GM21529 (cell line): ENCODE results near the gene SCGN.

Experiments
- ATAC-seq: cut with Tn5 transposase; IDR thresholded peaks from one replicate; pipeline ENCODE4 v1.9.1; 2021; ENCODE audit not compliant: unreplicated experiment

The SCGN gene

GRCh38 chr6:25652007-25652515 is at the start of gene SCGN:
TSS of gene SCGN (plus strand) at chr6:25652215. CDS start at chr6:25652404, 189 bp downstream.
- ATAC-seq = no peak

DNA sequence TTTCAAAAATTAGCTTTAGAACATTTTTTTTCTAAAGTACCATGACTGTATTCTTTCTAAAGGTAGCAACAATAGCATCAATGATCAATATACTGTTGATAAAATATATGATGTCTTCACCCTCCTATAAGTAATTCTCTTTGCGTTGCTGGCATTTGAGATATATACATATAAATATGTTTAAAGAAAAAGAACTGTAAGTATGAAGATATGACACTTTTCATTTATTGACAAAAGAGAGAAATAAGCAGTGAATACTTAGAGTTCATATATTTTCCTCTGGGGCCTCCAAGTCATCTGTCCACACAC is 49.4 kb upstream of the SCGN start:
- no peak for ATAC-seq

DNA sequence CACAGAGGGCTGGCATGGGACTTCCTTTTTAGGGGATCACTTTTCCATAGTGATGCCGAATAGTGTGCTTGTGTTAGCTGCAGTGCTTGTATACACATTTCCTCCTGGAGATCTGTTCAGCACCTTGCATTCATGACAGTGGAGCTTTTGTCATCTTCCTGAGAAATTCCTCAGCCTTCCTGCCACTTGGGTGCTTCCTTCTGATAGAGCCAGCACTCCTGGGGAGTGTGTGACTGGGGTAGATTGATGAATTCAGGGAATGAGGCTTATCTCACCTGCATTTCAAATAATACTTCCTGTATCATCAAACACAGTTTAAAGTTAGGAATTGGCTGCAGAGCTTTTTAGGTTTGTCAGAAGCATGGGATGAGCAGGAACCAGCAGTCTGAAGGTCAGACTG is 48.8 kb upstream of the SCGN start:
- no peak for ATAC-seq

DNA sequence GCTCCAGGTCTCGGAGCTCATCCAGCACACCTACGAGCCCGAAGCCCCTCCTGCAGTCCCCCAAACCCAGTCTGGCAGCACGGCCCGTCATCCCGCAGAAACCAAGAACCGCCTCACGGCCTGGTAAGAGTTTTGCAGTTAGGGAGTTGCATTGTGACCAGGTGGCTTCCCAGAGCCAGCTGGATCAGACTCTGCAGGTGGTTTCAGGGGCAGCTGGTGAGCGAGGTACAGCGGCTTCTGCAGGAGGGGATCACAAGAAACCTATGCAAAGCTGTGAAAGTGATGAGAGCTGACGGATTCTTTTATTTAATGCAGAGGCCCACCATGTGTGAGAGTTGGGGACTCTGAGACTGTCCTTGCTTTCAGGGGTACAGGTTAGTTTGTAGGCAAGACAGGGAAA is 45.9 kb upstream of the SCGN start:
- no peak for ATAC-seq

DNA sequence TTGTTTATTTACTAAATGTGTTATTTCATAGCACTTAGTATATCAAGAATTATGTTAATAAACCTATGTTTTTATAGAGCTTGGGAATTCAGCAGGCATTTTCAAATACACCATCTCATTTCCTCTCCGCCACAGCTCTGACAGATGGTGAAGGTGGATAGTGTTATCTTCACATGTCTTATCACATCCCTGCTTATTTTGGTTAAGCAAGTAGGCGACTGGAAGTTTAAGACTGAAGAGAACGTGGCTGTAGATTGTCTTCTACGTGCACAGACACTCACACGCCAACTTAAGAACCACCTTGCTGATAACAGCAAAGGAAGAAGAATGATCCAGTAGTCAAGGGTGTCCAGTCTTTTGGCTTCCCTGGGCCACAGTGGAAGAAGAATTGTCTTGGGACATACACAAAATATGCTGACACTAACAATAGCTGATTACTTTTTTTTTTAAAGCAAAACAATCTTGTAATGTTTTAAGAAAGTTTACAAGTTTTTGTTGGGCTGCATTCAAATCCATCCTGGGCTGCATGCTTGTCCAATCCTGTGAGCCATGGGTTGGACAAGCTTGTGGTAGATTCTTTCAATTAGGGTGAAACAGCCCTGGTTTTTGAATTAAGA is 43.3 kb upstream of the SCGN start:
- no peak for ATAC-seq

GRCh38 chr6:25612666-25613065 is 39.3 kb upstream of the SCGN start:
- ATAC-seq = no peak

GRCh38 chr6:25613415-25613814 is 38.6 kb upstream of the SCGN start:
- ATAC-seq = no peak

DNA sequence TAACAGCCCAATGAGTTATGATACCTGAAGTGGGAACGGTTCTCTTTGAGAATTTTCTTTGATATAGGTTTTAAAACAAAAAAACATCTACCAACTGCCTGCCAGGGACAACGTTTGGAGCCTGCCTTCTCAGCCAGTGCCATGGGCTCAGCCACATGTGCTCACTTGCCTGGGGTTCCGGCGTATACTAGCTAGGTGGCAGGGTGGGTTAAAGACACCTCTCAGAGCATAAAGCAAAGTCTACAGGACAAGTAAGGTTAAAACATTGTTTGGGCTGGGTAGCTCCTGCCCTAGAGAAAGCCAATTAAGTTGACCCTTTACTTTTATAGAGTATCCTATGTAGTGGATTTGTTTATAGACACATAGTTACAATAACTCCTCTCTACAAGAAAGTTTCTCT is 38.0 kb upstream of the SCGN start:
- ATAC-seq = no peak

DNA sequence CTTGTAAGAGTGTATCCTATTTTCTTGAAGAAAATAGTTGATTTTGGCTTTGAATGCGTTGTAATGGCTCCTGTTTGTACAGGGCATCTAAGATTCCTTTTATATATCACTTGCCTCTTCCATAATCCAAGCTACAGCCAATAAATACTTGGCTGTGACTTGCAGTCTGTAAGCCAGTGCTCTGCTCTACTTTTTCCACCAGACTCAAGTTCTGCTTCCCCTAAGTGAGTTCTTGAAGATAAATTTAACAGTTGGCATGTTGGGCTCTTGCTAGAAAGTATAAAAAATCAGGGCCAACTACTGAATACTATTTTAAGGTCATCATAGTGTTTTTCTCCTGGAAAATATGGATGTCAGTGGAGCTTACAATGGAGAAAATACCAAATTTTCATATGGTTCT is 36.5 kb upstream of the SCGN start:
- ATAC-seq = no peak

- ATAC-seq = no peak
Measured at GRCh38 chr6:25617997-25618396, 34.0 kb upstream of the SCGN start.

GRCh38 chr6:25619217-25619616 is 32.8 kb upstream of the SCGN start:
- ATAC-seq = no peak

DNA sequence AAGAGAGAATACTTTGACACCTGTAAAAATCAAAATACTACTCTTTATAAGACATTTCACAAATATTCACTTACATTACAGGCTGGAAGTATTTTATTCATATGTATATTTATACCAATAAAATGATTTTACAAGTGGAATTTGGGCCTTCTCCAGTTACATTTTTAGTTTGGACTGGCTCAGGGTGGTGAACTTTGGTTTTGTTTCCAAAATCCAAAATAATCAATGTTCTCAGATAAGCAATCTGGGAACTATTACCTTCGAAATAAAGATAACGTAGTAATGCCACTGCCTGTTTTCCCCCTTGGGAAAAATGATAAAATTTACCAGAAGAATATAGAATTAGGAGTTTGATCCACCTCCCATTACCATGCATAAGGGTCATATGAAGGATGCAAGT is 31.6 kb upstream of the SCGN start:
- ATAC-seq = no peak

DNA sequence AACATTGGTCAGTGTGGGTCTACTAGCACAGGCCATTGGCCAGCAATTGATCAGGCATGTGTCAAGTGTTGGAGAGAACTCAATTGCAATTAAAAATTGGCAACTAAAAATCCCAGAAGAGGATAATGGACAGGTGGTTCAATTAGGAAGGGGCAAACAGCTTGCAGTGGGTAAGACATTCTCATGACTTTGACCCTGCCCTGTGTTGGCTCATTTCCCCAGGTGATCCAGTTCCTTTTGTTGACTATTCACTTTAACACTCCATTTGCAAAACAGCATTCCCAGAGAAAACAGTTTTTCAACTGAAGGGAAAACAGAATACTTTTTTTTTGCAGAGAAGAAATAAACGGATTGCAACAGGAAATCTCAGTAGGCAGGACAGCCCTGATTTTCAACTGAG is 28.9 kb upstream of the SCGN start:
- no peak for ATAC-seq

DNA sequence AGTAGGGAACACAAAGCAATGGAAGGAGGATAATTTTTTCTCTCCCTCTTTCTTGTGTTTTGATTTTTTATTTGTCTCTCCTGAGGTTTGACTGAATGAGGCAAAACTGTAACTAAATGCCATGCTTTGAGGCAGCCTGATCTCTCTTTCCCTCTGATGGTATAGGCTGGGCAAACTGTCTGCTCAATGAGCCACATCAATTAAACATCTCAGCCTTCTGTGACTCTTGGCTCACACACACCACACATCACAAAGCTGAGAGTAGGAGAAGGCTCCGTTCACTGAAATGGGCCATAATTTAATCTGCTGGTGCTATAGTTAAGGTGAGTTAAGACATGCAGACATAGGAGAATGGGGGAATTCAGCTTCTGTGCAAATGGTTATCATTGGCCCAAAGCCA is 28.1 kb upstream of the SCGN start:
- ATAC-seq = no peak

DNA sequence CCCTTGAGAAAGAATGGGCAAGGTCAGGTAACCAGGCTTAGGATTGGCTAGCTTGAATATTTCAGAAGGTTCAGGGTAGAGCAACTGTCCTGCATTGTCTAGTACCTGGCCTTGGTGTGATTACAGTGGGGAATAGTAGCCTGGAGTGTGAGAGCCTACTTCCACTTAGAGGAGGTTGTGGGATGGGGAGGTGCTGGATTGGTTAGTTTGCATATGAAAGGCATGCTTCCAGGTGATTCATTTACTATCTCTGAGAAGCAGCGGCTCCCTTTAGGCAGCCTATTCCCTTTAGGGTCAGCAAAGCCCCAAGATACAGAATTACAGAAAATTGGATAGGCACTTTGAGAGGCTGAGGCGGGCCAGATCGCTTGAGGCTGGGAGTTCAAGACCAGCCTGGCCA is 25.0 kb upstream of the SCGN start:
- ATAC-seq = no peak

- no peak for ATAC-seq
Measured at GRCh38 chr6:25628471-25629197, 23.4 kb upstream of the SCGN start.

GRCh38 chr6:25629198-25629576 is 22.8 kb upstream of the SCGN start:
- ATAC-seq = no peak

- ATAC-seq = no peak
Measured at GRCh38 chr6:25630508-25631278, 21.3 kb upstream of the SCGN start.

DNA sequence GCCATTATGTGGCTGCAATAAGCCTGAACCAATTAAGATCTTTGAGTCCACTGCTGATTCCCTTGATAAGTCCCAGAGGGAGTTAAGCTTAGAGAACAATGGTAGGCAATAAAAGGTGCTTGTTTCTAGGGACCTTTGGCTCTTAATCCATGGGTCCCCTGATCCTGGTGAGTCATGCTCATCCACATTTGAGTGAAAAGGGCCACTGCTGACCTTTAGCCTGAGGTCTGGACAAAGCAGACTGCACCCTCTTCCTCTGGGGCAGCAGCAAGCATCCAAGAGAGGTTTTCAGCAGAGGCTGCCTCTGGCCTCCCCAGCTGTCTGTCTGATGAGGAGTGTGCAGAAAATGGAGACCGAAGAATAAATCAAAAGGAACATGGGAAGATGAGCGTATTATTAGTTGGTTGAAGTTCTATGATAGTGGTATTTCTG is 16.1 kb upstream of the SCGN start:
- ATAC-seq = no peak

DNA sequence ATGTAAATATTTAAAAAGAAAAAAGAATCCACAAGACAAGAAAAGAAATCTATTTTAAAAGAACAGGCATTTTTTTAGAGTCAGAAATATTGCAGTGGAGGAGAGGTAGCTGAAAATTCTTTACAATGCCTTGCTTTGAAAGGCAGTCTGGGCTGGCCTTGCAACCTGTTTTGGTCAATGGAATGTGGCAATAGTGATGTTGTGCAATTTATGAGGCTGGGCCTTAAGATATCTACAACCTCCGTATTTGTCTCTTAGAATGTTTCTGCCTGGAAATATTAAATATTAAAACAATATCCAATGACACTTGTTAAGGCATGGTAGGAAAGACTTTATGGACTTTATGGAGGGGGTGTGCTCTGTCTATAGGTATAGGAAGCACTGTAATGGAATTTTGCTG is 14.8 kb upstream of the SCGN start:
- no peak for ATAC-seq

DNA sequence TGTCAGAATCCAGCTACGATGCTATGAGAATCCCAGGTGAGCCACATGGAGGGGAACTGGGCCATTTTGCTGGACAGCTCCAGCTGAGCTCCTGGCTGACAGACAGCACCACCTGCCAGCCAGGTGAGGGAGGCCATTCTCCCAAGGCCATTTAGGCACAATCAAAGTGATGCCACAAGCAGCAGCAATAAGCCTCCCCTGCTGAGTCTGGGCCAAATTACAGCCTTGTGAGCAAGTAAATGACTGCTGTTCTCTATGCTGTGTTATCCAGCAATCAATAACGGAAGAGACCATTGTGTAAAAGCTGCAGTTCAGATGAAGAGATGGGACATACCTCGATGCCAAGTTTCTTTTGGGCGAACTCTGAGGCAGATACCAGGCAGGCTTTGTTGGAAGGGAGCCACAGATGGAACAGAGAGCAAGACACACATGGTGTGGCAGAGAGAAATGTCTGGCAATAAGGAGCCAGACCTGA is 14.0 kb upstream of the SCGN start:
- no peak for ATAC-seq

GRCh38 chr6:25639653-25640052 is 12.4 kb upstream of the SCGN start:
- ATAC-seq = no peak
